ENCODE results near the gene PROM1.

GRCh38 chr4:16109256-16109655, 25.4 kb upstream of the PROM1 start:
- TF ChIP-seq ARNT (IDR thresholded peaks at IDR 0.05) (no peak), SP1 (IDR thresholded peaks at IDR 0.05) (no peak), L3MBTL2 (conservative IDR thresholded peaks at IDR 0.05) (no peak), CTBP1 (IDR thresholded peaks at IDR 0.05; ENCODE audit: borderline replicate concordance) (no peak), TARDBP (IDR thresholded peaks at IDR 0.05) (no peak), SUZ12 (IDR thresholded peaks at IDR 0.05) (no peak), ZNF384 (IDR thresholded peaks at IDR 0.05) (no peak), FOXM1 (IDR thresholded peaks at IDR 0.05; ENCODE audit: borderline replicate concordance) (no peak)
